Pulmonary artery endothelial cell (primary cell): Measurements from ENCODE around the gene SLC13A2. TPM values are rescaled to one million over a fixed set of nuclear protein-coding genes. Genes with fewer than 3 reads are reported as not detected.
"Not testable (repeated sequence)": the region's sequence is repeated elsewhere in the genome, so short reads cannot be mapped to it uniquely, and the experiment has no call there.

Experiments used
- DNase-seq: peaks from one replicate; pipeline ENCODE4 v3.0.0-alpha.2; 2011; ENCODE audit warnings: low read depth, low spot score
- total RNA-seq: library from RNA; depleted of rRNA; stranded (reverse); fragments of >200 nt; gene quantifications from 2 replicates; pipeline ENCODE4 v1.2.3, GENCODE V29; 2014

SLC13A2 gene
- not detected in 2 replicates for total RNA-seq

GRCh38 chr17:28473542-28473941, at the start of gene SLC13A2:
Gene SLC13A2, plus strand, starts transcription at chr17:28473644. Its CDS starts 69 bp downstream, at chr17:28473713.
- no peak for DNase-seq

DNA sequence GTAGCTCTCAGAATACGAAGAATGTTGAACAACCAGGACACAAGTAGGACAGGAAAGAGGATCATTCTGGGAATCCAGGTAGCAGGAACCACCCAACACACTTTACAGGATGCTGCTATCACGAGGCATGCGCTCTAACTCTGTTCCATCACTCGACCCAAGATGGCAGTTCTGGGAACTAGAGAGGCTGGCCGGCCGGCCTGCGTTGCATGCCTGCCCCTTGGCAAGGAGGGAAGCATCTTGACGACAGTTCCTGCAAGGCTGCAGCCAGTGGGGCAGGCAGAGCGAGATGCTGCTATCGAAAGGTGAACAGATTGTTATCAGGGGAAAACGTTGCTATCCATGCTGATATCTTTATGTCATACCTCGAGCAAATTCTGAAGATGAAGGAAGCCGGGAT, 48.2 kb upstream of the SLC13A2 start:
- DNase-seq = no peak

DNA sequence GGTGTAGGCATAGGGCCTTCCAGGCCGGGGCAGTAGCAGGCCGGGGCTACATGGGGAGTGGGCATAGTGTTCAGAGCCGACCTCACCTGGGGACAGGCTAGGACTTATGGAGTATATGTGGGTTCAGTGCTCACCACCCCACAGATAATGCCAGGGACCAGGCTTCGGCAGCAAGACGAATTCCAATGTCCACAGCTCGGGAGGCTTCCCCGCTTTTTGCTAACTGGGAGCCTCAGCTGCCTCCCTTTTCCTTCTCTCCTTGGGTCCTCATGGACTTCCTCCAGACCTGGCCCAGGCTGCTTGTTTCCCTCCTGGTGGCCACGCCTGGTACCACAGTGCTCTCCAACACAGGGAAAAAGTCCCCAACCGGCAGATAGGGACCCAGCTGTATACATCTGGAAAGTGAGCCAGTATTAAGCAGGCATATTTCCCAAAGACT, 47.3 kb upstream of the SLC13A2 start:
- DNase-seq = no peak

- no peak for DNase-seq
Observed at GRCh38 chr17:28427371-28427770, 46.1 kb upstream of the SLC13A2 start.

- DNase-seq = not testable (repeated sequence)
Observed at GRCh38 chr17:28427982-28428381, 45.5 kb upstream of the SLC13A2 start.

DNA sequence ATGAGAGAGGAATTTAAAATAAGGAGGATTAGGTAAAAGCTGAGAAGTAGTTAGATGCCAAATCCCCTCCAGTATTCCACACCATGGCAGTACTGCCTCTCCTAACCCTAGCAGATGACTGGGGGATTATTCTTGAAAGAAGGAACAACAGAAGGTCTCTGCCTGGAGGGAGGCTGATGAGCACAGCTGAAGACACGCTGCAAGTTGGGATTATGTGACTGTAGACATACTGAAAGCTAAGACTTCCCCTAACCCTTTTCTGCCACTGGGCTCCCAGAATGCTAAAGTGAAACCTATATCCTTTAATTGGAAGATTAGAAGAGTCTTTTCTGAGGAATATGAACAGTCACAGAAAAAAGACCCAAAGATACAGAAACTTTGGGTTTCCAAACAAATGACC, 39.7 kb upstream of the SLC13A2 start:
- DNase-seq = no peak

DNA sequence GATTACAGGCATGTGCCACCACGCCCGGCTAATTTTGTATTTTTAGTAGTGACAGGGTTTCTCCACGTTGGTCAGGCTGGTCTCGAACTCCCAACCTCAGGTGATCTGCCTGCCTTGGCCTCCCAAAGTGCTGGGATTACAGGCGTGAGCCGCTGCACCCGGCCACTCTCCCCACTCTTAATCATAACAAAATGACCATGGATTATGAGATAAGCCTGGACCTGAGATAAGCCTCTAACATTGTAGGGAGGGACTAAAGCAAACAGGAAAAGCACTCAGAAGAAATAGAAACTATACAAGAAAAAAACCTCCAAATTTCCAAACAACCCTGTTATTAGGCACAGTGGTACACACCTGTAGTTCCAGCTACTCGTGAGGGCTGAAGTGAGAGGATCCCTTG, 39.1 kb upstream of the SLC13A2 start:
- DNase-seq = not testable (repeated sequence)

DNA sequence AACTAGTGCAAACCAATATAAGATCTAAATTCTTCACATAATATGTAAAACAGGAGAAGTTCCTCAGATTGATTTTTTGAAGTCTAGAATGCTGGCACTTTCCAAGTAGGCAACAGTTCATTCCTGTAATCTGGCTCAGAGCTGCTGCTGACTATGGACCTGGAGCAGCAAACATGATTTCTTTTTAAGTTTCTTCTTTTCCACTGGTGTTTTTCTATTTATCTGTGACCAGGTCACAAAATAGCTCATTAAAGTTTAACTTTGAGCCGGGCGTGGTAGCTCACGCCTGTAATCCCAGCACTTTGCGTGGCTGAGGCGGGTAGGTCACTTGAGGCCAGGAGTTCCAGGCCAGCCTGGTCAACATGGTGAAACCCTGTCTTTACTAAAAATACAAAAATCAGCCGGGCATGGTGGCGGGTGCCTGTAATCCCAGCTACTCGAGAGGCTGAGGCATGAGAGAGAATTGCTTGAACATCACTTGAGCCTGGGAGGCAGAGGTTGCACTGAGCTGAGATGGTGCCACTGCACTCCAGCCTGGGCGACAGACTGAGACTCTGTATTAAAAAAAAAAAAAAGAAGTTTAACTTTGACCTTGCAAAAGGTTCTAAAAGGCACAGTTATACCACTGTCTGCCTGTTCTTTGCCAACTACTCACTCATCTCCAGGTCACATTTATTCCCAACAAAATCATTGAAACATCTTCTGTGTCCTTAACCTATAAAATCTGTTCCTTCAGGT, 29.4 kb upstream of the SLC13A2 start:
- DNase-seq = no peak

- no peak for DNase-seq
Observed at GRCh38 chr17:28446716-28447395, 26.6 kb upstream of the SLC13A2 start.

DNA sequence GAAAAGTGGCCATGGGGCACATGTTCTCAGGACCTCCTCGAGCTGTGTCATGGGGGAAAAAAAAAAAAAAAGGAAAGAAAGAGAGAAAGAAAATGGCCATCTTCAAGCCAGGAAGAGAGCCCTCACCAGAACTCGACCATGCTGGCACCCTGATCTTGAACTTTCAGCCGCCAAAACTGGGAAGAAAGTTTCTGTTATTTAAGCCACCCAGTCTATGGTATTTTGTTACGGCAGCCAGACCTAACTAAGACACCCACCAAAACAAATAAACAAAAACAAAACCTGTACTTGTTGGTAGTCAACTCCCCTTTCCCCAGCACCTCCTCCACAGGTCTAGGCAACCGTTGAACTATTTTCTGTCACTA, 26.1 kb upstream of the SLC13A2 start:
- DNase-seq = no peak

- no peak for DNase-seq
Observed at GRCh38 chr17:28449859-28450258, 23.6 kb upstream of the SLC13A2 start.

- no peak for DNase-seq
Observed at GRCh38 chr17:28457890-28458289, 15.6 kb upstream of the SLC13A2 start.

DNA sequence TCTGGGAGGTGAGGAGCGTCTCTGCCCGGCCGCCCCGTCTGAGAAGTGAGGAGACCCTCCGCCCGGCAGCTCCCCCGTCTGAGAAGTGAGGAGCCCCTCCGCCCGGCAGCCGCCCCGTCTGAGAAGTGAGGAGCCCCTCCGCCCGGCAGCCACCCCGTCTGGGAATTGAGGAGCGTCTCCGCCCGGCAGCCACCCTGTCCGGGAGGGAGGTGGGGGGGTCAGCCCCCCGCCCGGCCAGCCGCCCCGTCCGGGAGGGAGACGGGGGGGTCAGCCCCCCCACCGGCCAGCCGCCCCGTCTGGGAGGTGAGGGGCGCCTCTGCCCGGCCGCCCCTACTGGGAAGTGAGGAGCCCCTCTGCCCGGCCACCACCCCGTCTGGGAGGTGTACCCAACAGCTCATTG, 14.6 kb upstream of the SLC13A2 start:
- not testable (repeated sequence) for DNase-seq

DNA sequence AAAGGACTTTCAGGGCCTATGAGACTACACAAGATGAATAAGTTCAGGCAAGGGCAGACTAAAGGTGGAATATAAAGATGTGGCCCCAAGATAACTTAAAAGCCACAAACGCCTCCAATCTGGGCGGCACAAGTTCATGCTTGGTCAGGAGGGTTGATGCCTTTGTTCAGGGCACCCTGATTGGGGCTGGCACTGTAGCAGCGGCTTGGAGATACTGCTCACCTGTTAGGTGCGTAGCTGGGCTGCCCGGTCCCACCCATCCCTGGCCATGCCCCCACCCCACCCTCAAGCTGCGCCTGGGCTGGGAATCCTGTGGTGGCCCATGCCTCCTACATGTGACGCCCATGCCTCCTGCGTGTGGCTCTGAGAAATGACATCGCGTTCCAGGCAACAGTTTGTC, 12.5 kb upstream of the SLC13A2 start:
- no peak for DNase-seq

DNA sequence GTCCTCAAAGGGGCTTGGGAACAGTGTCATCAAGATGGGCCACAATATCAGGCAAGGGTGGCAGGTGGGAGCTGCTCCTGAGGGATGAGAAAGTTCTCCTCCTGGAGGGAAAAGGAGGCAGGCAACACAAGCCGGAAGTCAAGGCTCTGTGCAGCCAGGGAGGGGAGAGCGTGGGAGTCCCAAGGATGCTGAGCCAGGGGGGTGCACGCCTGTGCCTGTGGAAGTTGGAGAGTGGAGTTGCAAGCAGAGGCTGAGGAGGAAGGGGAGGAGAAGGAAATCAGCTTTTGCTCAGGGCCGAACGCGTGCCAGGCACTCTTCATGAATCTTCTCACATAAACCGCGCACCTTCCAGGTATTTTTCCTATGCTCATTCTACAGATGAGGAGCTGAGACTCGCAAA, 7.4 kb upstream of the SLC13A2 start:
- DNase-seq = no peak

GRCh38 chr17:28466521-28467048, 6.9 kb upstream of the SLC13A2 start:
- no peak for DNase-seq

DNA sequence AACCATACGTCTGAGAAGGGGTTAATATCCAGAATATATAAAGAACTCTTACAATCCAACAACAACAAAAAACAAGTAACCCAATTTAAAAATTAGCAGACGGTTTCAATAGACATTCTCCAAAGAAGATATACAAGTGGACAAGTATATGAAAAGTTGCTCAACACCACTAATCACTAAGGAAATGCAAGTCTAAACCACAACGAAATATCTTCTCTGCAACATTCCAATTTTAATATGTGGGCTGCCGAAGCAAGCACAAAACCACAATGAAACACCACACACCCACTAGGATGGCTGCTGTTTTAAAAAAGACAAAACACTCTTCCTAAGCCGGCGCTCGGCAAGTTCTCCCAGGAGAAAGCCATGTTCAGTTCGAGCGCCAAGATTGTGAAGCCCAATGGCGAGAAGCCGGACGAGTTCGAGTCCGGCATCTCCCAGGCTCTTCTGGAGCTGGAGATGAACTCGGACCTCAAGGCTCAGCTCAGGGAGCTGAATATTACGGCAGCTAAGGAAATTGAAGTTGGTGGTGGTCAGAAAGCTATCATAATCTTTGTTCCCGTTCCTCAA, 5.9 kb upstream of the SLC13A2 start:
- DNase-seq = no peak

- not testable (repeated sequence) for DNase-seq
Observed at GRCh38 chr17:28468033-28468735, 5.3 kb upstream of the SLC13A2 start.

- DNase-seq = no peak
Observed at GRCh38 chr17:28468781-28469180, 4.7 kb upstream of the SLC13A2 start.

GRCh38 chr17:28469376-28469775, 4.1 kb upstream of the SLC13A2 start:
- no peak for DNase-seq

DNA sequence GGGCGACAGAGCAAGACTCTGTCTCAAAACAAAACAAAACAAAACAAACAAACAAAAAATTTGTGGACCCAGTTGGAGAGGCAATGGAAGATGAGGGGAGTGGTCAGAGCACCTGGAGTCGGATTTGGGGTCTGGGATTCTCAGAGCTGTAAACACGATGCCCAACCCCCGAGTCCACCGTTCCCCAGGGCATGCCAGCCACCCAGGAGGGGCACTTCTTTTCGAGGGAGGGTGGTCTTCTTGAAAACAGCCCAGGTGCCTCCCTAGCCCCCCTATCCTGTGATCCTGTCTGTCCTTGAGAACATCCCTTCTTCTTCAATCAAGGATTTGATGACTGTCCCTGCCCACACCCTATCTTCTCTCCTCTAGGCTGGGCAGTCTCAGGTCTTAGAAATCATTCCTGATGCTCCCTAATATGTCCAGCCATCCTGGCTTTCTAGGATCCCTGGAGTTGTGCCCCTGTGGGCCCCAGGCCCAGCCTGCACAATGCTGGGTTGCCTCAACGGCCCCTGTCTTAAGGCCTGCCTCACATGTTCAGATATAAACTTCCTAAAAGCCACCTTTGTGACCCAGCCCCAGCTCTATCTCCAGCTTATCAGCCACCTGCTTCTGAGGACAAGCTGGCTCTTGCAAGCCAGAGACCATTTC, 3.1 kb upstream of the SLC13A2 start:
- DNase-seq = no peak
